WTC11 (cell line): ENCODE data around the gene TMEFF1. TPM values are rescaled to one million over a fixed set of nuclear protein-coding genes. Genes with fewer than 3 reads are reported as not detected.

Experiments
- ATAC-seq: fragments of 200-7000 bp; cut with Tn5 transposase; 2 replicates; pipeline ENCODE4 v1.10.0; 2021; ENCODE audit warnings: mild to moderate bottlenecking, moderate library complexity
- CTCF ChIA-PET: fragments of 300-600 bp; sonication (Branson Sonifier 250); formaldehyde crosslinking; loops from one replicate; lab custom pipeline; 2021; ENCODE audit warnings: antibody characterized with exemption; lab: Charles Lee
- POLR2A ChIA-PET: fragments of 350-600 bp; sonication (Branson Sonifier 250); formaldehyde crosslinking; loops from one replicate; lab custom pipeline; 2021; ENCODE audit warnings: antibody characterized with exemption; lab: Charles Lee
- DNase-seq: peaks from one replicate; pipeline ENCODE4 v3.0.0; 2021; ENCODE audit warnings: low spot score
- H3K27ac Mint-ChIP-seq: 2 replicates; pipeline ENCODE4 v1.8.0; 2021; ENCODE audit warnings: mixed read lengths
- H3K27me3 Mint-ChIP-seq: 2 replicates; pipeline ENCODE4 v1.8.0; 2021; ENCODE audit warnings: low read depth, mild to moderate bottlenecking, moderate library complexity, mixed read lengths
- H3K36me3 Mint-ChIP-seq: 2 replicates; pipeline ENCODE4 v1.8.0; 2021; ENCODE audit warnings: mixed read lengths
- H3K4me1 Mint-ChIP-seq: 2 replicates; pipeline ENCODE4 v1.8.0; 2022; ENCODE audit warnings: mixed read lengths
- H3K4me3 Mint-ChIP-seq: 2 replicates; pipeline ENCODE4 v1.8.0; 2021; ENCODE audit warnings: mild to moderate bottlenecking, moderate library complexity, mixed read lengths
- H3K9me3 Mint-ChIP-seq: 2 replicates; pipeline ENCODE4 v1.8.0; 2021; ENCODE audit warnings: mixed read lengths
- ARID4B ChIP-seq: sonication (generic); formaldehyde crosslinking; IDR thresholded peaks from 2 replicates; pipeline ENCODE4 v1.8.0; 2023; ENCODE audit warnings: missing genetic modification reagents, mild to moderate bottlenecking, borderline replicate concordance
- CREM ChIP-seq: sonication (generic); formaldehyde crosslinking; IDR thresholded peaks from 2 replicates; pipeline ENCODE4 v1.8.1; 2022; ENCODE audit warnings: mild to moderate bottlenecking, missing genetic modification reagents, moderate library complexity
- ETV6 ChIP-seq: sonication (generic); formaldehyde crosslinking; IDR thresholded peaks from 2 replicates; pipeline ENCODE4 v1.8.1; 2022; ENCODE audit warnings: mild to moderate bottlenecking, missing genetic modification reagents
- GRHL2 ChIP-seq: fragments of 250-450 bp; sonication (Bioruptor Pico); IDR thresholded peaks from 2 replicates; pipeline ENCODE4 v1.8.0; 2022; ENCODE audit warnings: mild to moderate bottlenecking, moderate library complexity; ENCODE audit not compliant: insufficient replicate concordance, severe bottlenecking
- GTF2I ChIP-seq: fragments of 250-450 bp; sonication (Bioruptor Pico); conservative IDR thresholded peaks from 2 replicates; pipeline ENCODE4 v1.4.0; 2021; ENCODE audit warnings: mild to moderate bottlenecking
- HMGA2 ChIP-seq: fragments of 250-450 bp; sonication (Bioruptor Pico); IDR thresholded peaks from 2 replicates; pipeline ENCODE4 v1.4.0; 2021; ENCODE audit warnings: mild to moderate bottlenecking, moderate library complexity
- IRF2 ChIP-seq: sonication (generic); formaldehyde crosslinking; IDR thresholded peaks from 2 replicates; pipeline ENCODE4 v1.8.0; 2022; ENCODE audit warnings: low read depth, missing genetic modification reagents, borderline replicate concordance
- NFYB ChIP-seq: sonication (generic); formaldehyde crosslinking; conservative IDR thresholded peaks from 2 replicates; pipeline ENCODE4 v1.8.0; 2022; ENCODE audit warnings: low read depth, missing genetic modification reagents
- NR1H2 ChIP-seq: sonication (generic); formaldehyde crosslinking; IDR thresholded peaks from 2 replicates; pipeline ENCODE4 v1.9.0; 2021; ENCODE audit warnings: mild to moderate bottlenecking, moderate library complexity, missing genetic modification reagents
- NR3C1 ChIP-seq: sonication (generic); formaldehyde crosslinking; conservative IDR thresholded peaks from 2 replicates; pipeline ENCODE4 v1.8.1; 2023; ENCODE audit warnings: low read depth, mild to moderate bottlenecking, missing genetic modification reagents
- PRRX2 ChIP-seq: fragments of 250-450 bp; sonication (Bioruptor Pico); IDR thresholded peaks from 2 replicates; pipeline ENCODE4 v1.8.0; 2021; ENCODE audit warnings: mild to moderate bottlenecking
- RELA ChIP-seq: sonication (generic); formaldehyde crosslinking; IDR thresholded peaks from 2 replicates; pipeline ENCODE4 v1.8.1; 2022; ENCODE audit warnings: missing genetic modification reagents, mild to moderate bottlenecking, borderline replicate concordance
- RORB ChIP-seq: fragments of 250-450 bp; sonication (Bioruptor Pico); IDR thresholded peaks from 2 replicates; pipeline ENCODE4 v1.9.0; 2021; ENCODE audit warnings: mild to moderate bottlenecking
- SP1 ChIP-seq: sonication (generic); formaldehyde crosslinking; conservative IDR thresholded peaks from 2 replicates; pipeline ENCODE4 v1.8.1; 2022; ENCODE audit warnings: missing genetic modification reagents
- TCF7 ChIP-seq: sonication (generic); formaldehyde crosslinking; IDR thresholded peaks from 2 replicates; pipeline ENCODE4 v1.8.0; 2022; ENCODE audit warnings: mild to moderate bottlenecking, low read depth, missing genetic modification reagents, moderate library complexity
- TP53 ChIP-seq: sonication (generic); formaldehyde crosslinking; IDR thresholded peaks from 2 replicates; pipeline ENCODE4 v1.8.1; 2023; ENCODE audit warnings: mild to moderate bottlenecking, missing genetic modification reagents
- ZNF317 ChIP-seq: sonication (generic); formaldehyde crosslinking; IDR thresholded peaks from 2 replicates; pipeline ENCODE4 v1.8.1; 2023; ENCODE audit warnings: low read depth, mild to moderate bottlenecking, moderate library complexity, missing genetic modification reagents, borderline replicate concordance
- ZNF671 ChIP-seq: fragments of 250-450 bp; sonication (Bioruptor Pico); IDR thresholded peaks from 2 replicates; pipeline ENCODE4 v1.8.0; 2021; ENCODE audit warnings: mild to moderate bottlenecking
- total RNA-seq: library from RNA; stranded (reverse); gene quantifications from 3 replicates; pipeline ENCODE4 v1.2.3, GENCODE V29; 2021
- TF ChIP-seq, protein P1 (sequence below): fragments of 250-450 bp; sonication (Bioruptor Pico); IDR thresholded peaks from 2 replicates; pipeline ENCODE4 v1.9.0; 2021; ENCODE audit warnings: mild to moderate bottlenecking, borderline replicate concordance
- TF ChIP-seq, protein P2 (sequence below): sonication (generic); formaldehyde crosslinking; IDR thresholded peaks from 2 replicates; pipeline ENCODE4 v1.8.0; 2022; ENCODE audit warnings: mild to moderate bottlenecking, missing genetic modification reagents
- TF ChIP-seq, protein P3 (sequence below): sonication (generic); formaldehyde crosslinking; IDR thresholded peaks from 2 replicates; pipeline ENCODE4 v1.8.0; 2022; ENCODE audit warnings: missing genetic modification reagents
- TF ChIP-seq, protein P4 (sequence below): sonication (generic); formaldehyde crosslinking; IDR thresholded peaks from 2 replicates; pipeline ENCODE4 v1.8.1; 2023; ENCODE audit warnings: mild to moderate bottlenecking, missing genetic modification reagents

TMEFF1 gene
- total RNA-seq, 1 experiment from 2014 or later = 62.7 TPM

- peaks cover 15% of the 10 kb centered on the region for H3K4me1 Mint-ChIP-seq
- DNase-seq = no peak
- H3K27ac Mint-ChIP-seq = no peak overlapping the region
Measured at GRCh38 chr9:100465274-100465673, 7.7 kb upstream of the TMEFF1 start.

GRCh38 chr9:100465761-100466160 is 7.2 kb upstream of the TMEFF1 start:
- H3K27me3 Mint-ChIP-seq = no peaks in the 10 kb centered on the region
- no peak for DNase-seq
- no peaks in the 10 kb centered on the region for H3K36me3 Mint-ChIP-seq
- H3K4me3 Mint-ChIP-seq = no peak overlapping the region
- POLR2A ChIA-PET = no interaction called here
- CTCF ChIA-PET = no interaction called here
- TF ChIP-seq, protein P1, sequence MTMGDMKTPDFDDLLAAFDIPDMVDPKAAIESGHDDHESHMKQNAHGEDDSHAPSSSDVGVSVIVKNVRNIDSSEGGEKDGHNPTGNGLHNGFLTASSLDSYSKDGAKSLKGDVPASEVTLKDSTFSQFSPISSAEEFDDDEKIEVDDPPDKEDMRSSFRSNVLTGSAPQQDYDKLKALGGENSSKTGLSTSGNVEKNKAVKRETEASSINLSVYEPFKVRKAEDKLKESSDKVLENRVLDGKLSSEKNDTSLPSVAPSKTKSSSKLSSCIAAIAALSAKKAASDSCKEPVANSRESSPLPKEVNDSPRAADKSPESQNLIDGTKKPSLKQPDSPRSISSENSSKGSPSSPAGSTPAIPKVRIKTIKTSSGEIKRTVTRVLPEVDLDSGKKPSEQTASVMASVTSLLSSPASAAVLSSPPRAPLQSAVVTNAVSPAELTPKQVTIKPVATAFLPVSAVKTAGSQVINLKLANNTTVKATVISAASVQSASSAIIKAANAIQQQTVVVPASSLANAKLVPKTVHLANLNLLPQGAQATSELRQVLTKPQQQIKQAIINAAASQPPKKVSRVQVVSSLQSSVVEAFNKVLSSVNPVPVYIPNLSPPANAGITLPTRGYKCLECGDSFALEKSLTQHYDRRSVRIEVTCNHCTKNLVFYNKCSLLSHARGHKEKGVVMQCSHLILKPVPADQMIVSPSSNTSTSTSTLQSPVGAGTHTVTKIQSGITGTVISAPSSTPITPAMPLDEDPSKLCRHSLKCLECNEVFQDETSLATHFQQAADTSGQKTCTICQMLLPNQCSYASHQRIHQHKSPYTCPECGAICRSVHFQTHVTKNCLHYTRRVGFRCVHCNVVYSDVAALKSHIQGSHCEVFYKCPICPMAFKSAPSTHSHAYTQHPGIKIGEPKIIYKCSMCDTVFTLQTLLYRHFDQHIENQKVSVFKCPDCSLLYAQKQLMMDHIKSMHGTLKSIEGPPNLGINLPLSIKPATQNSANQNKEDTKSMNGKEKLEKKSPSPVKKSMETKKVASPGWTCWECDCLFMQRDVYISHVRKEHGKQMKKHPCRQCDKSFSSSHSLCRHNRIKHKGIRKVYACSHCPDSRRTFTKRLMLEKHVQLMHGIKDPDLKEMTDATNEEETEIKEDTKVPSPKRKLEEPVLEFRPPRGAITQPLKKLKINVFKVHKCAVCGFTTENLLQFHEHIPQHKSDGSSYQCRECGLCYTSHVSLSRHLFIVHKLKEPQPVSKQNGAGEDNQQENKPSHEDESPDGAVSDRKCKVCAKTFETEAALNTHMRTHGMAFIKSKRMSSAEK (CRISPR knock-in tag) = no peak
- TF ChIP-seq GTF2I (no peak), ZNF317 (CRISPR knock-in tag) (no peak), CREM (CRISPR knock-in tag) (no peak), SP1 (no peak), HMGA2 (CRISPR knock-in tag) (no peak)
- peaks cover 15% of the 10 kb centered on the region for H3K4me1 Mint-ChIP-seq
- H3K27ac Mint-ChIP-seq = no peak overlapping the region
- H3K9me3 Mint-ChIP-seq = no peaks in the 10 kb centered on the region
- no peak for ATAC-seq

More at GRCh38 chr9:100465274-100465673, 7.7 kb upstream of the TMEFF1 start:
- no peak for ATAC-seq
- ChIA-PET POLR2A (no interaction called here), CTCF (no interaction called here)
- no peaks in the 10 kb centered on the region for H3K27me3 Mint-ChIP-seq
- H3K36me3 Mint-ChIP-seq = no peaks in the 10 kb centered on the region
- H3K4me3 Mint-ChIP-seq = no peak overlapping the region
- no peak for TF ChIP-seq NR1H2 (CRISPR knock-in tag)
- TF ChIP-seq GRHL2 (CRISPR knock-in tag) = no peak
- no peak for TF ChIP-seq NR3C1
- no peak for TF ChIP-seq ETV6 (CRISPR knock-in tag)
- TF ChIP-seq IRF2 = no peak
- TF ChIP-seq TP53 (CRISPR knock-in tag) = no peak
- no peak for TF ChIP-seq RELA (CRISPR knock-in tag)
- no peak for TF ChIP-seq NFYB (CRISPR knock-in tag)
- no peak for TF ChIP-seq RORB
- TF ChIP-seq, protein P2, sequence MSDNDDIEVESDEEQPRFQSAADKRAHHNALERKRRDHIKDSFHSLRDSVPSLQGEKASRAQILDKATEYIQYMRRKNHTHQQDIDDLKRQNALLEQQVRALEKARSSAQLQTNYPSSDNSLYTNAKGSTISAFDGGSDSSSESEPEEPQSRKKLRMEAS = no peak
- TF ChIP-seq, protein P3, sequence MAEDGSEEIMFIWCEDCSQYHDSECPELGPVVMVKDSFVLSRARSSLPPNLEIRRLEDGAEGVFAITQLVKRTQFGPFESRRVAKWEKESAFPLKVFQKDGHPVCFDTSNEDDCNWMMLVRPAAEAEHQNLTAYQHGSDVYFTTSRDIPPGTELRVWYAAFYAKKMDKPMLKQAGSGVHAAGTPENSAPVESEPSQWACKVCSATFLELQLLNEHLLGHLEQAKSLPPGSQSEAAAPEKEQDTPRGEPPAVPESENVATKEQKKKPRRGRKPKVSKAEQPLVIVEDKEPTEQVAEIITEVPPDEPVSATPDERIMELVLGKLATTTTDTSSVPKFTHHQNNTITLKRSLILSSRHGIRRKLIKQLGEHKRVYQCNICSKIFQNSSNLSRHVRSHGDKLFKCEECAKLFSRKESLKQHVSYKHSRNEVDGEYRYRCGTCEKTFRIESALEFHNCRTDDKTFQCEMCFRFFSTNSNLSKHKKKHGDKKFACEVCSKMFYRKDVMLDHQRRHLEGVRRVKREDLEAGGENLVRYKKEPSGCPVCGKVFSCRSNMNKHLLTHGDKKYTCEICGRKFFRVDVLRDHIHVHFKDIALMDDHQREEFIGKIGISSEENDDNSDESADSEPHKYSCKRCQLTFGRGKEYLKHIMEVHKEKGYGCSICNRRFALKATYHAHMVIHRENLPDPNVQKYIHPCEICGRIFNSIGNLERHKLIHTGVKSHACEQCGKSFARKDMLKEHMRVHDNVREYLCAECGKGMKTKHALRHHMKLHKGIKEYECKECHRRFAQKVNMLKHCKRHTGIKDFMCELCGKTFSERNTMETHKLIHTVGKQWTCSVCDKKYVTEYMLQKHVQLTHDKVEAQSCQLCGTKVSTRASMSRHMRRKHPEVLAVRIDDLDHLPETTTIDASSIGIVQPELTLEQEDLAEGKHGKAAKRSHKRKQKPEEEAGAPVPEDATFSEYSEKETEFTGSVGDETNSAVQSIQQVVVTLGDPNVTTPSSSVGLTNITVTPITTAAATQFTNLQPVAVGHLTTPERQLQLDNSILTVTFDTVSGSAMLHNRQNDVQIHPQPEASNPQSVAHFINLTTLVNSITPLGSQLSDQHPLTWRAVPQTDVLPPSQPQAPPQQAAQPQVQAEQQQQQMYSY = no peak
- no peak for TF ChIP-seq PRRX2 (CRISPR knock-in tag)
- TF ChIP-seq, protein P4, sequence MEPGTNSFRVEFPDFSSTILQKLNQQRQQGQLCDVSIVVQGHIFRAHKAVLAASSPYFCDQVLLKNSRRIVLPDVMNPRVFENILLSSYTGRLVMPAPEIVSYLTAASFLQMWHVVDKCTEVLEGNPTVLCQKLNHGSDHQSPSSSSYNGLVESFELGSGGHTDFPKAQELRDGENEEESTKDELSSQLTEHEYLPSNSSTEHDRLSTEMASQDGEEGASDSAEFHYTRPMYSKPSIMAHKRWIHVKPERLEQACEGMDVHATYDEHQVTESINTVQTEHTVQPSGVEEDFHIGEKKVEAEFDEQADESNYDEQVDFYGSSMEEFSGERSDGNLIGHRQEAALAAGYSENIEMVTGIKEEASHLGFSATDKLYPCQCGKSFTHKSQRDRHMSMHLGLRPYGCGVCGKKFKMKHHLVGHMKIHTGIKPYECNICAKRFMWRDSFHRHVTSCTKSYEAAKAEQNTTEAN (CRISPR knock-in tag) = no peak
- TF ChIP-seq TCF7 (CRISPR knock-in tag) = no peak
- TF ChIP-seq ARID4B (CRISPR knock-in tag) = no peak
- TF ChIP-seq ZNF671 = no peak
- H3K9me3 Mint-ChIP-seq = no peaks in the 10 kb centered on the region
